ENCODE measurements around the gene TAF4.

Gene TAF4

GRCh38 chr20:62008643-62009183 lies 57.0 kb downstream of the TAF4 start:
- DNase-seq (ENCODE audit: low read depth): no peak
- TF ChIP-seq CTCF (conservative IDR thresholded peaks at IDR 0.05; ENCODE audit: low read depth, low read length): no peak
- H3K4me3 ChIP-seq (ENCODE audit: low read length): no peak overlapping the region

GRCh38 chr20:62007127-62007647 lies 58.5 kb downstream of the TAF4 start:
- no peak for DNase-seq (ENCODE audit: low read depth)
- TF ChIP-seq CTCF (conservative IDR thresholded peaks at IDR 0.05; ENCODE audit: low read depth, low read length): no peak
- no peak overlapping the region for H3K4me3 ChIP-seq (ENCODE audit: low read length)

- no peak for DNase-seq (ENCODE audit: low read depth)
Measured at GRCh38 chr20:62006482-62006881, 59.2 kb downstream of the TAF4 start.

GRCh38 chr20:62004614-62005013 lies 61.1 kb downstream of the TAF4 start:
- TF ChIP-seq CTCF (conservative IDR thresholded peaks at IDR 0.05; ENCODE audit: low read depth, low read length): no peak
- H3K4me3 ChIP-seq (ENCODE audit: low read length): no peak overlapping the region
- DNase-seq (ENCODE audit: low read depth): no peak

More at GRCh38 chr20:62006482-62006881, 59.2 kb downstream of the TAF4 start:
- H3K4me3 ChIP-seq (ENCODE audit: low read length): no peak overlapping the region
- TF ChIP-seq CTCF (conservative IDR thresholded peaks at IDR 0.05; ENCODE audit: low read depth, low read length): no peak

GRCh38 chr20:62003567-62004405 lies 61.9 kb downstream of the TAF4 start:
- no peak for TF ChIP-seq CTCF (conservative IDR thresholded peaks at IDR 0.05; ENCODE audit: low read depth, low read length)
- DNase-seq (ENCODE audit: low read depth): no peak

GRCh38 chr20:62002882-62003480 lies 62.7 kb downstream of the TAF4 start:
- no peak for DNase-seq (ENCODE audit: low read depth)
- no peak overlapping the region for H3K4me3 ChIP-seq (ENCODE audit: low read length)

More at GRCh38 chr20:62003567-62004405, 61.9 kb downstream of the TAF4 start:
- no peak overlapping the region for H3K4me3 ChIP-seq (ENCODE audit: low read length)

More at GRCh38 chr20:62002882-62003480, 62.7 kb downstream of the TAF4 start:
- no peak for TF ChIP-seq CTCF (conservative IDR thresholded peaks at IDR 0.05; ENCODE audit: low read depth, low read length)

All from retinal pigment epithelial cell (primary cell).